Endodermal cell (in vitro differentiated cells): ENCODE data around the gene C9orf40. TPM values are rescaled to one million over a fixed set of nuclear protein-coding genes. Genes with fewer than 3 reads are reported as not detected.
A peak's percentile ranks its signal among the peaks of the same experiment; 100 is the strongest.

ENCODE experiments used
- DNase-seq: peaks from one replicate; pipeline ENCODE4 v3.0.0-alpha.2; 2017
- H3K27ac ChIP-seq: 2 replicates; pipeline ENCODE4 v1.5.1; 2013; ENCODE audit warnings: mild to moderate bottlenecking, low read depth, low read length, moderate library complexity
- H3K27me3 ChIP-seq: 2 replicates; pipeline ENCODE4 v1.6.1; 2013; ENCODE audit warnings: mild to moderate bottlenecking, low read length, moderate library complexity; ENCODE audit not compliant: insufficient read depth, control insufficient read depth, poor library complexity, severe bottlenecking
- H3K36me3 ChIP-seq: 2 replicates; pipeline ENCODE4 v1.7.0; 2013; ENCODE audit warnings: mild to moderate bottlenecking, low read length, moderate library complexity; ENCODE audit not compliant: control insufficient read depth, insufficient read depth
- H3K4me1 ChIP-seq: one replicate; pipeline ENCODE4 v1.7.0; 2013; ENCODE audit warnings: low read length; ENCODE audit not compliant: control insufficient read depth, insufficient read depth
- H3K4me3 ChIP-seq: 2 replicates; pipeline ENCODE4 v1.5.1; 2013; ENCODE audit warnings: mild to moderate bottlenecking, low read length, moderate library complexity
- H3K9ac ChIP-seq: 2 replicates; pipeline ENCODE4 v1.6.1; 2013; ENCODE audit warnings: mild to moderate bottlenecking, low read length, moderate library complexity; ENCODE audit not compliant: poor library complexity, severe bottlenecking; ENCODE audit errors: extremely low read depth
- H3K9me3 ChIP-seq: 2 replicates; pipeline ENCODE4 v1.6.1; 2013; ENCODE audit warnings: mild to moderate bottlenecking, low read length, moderate library complexity; ENCODE audit not compliant: control insufficient read depth
- H3K27ac Mint-ChIP-seq: 2 replicates; pipeline ENCODE4 v1.8.0; 2020; ENCODE audit warnings: mixed read lengths
- H3K27me3 Mint-ChIP-seq: 2 replicates; pipeline ENCODE4 v1.8.0; 2021; ENCODE audit warnings: mild to moderate bottlenecking, mixed read lengths; ENCODE audit not compliant: insufficient read depth
- H3K36me3 Mint-ChIP-seq: 2 replicates; pipeline ENCODE4 v1.8.0; 2020; ENCODE audit warnings: low read depth, mixed read lengths
- H3K4me1 Mint-ChIP-seq: 2 replicates; pipeline ENCODE4 v1.8.0; 2020; ENCODE audit warnings: mixed read lengths
- H3K4me3 Mint-ChIP-seq: 2 replicates; pipeline ENCODE4 v1.8.0; 2020; ENCODE audit warnings: mild to moderate bottlenecking, moderate library complexity, mixed read lengths
- H3K9me3 Mint-ChIP-seq: 2 replicates; pipeline ENCODE4 v1.8.0; 2020; ENCODE audit warnings: mild to moderate bottlenecking, mixed read lengths
- CTCF ChIP-seq: fragments of 200-600 bp; sonication (generic); conservative IDR thresholded peaks from 2 replicates; pipeline ENCODE4 v1.5.0; 2021; ENCODE audit warnings: antibody characterized with exemption, mild to moderate bottlenecking
- WGBS, 2 experiments: methylation state at CpG; one replicate each; pipeline versions ENCODE4 v1.1.5 to v1.1.7; 2013; ENCODE audit warnings: missing lambda C conversion rate in 2 of 2, mixed read lengths in 1 of 2; ENCODE audit not compliant: insufficient coverage in 1 of 2, insufficient read length in 1 of 2; 5-methylcytosine and 5-hydroxymethylcytosine counted together
- total RNA-seq, 2 donors: library from RNA; stranded (reverse); fragmentation: NEBNext Ultra II Directional in 1 of 2; extraction: Animal tissue kit (Norgen Biotek cat#: 25700) in 1 of 2; gene quantifications; 2 replicates in 1 of 2; 3 replicates in 1 of 2; pipeline ENCODE4 v1.2.1, GENCODE V29; 2021

The C9orf40 gene
- total RNA-seq, 2 donors from 2014 or later = 17.6 to 25.2 TPM

- Histone ChIP-seq H3K36me3 (no peaks in the 10 kb centered on the region), H3K27me3 (no peaks in the 10 kb centered on the region), H3K4me3 (peak overlapping the region; percentile 94), H3K9me3 (no peaks in the 10 kb centered on the region), H3K9ac (peak overlapping the region; percentile 58), H3K27ac (no peak overlapping the region), H3K4me1 (no peaks in the 10 kb centered on the region)
- Mint-ChIP-seq H3K27me3 (no peaks in the 10 kb centered on the region), H3K9me3 (no peaks in the 10 kb centered on the region), H3K36me3 (peaks cover 12% of the 10 kb centered on the region), H3K27ac (peak overlapping the region; percentile 96), H3K4me1 (peaks cover 15% of the 10 kb centered on the region), H3K4me3 (peak overlapping the region; percentile 88)
- DNase-seq = peak; percentile 78
- TF ChIP-seq CTCF = no peak
- WGBS, 2 experiments = 1% methylated on average over 16 to 30 of the region's 30 CpGs
Measured at GRCh38 chr9:74951725-74952151, 974 bp downstream of the C9orf40 start.

- H3K27me3 Mint-ChIP-seq = no peaks in the 10 kb centered on the region
- no peaks in the 10 kb centered on the region for H3K36me3 ChIP-seq
- H3K27me3 ChIP-seq = no peaks in the 10 kb centered on the region
- peak; percentile 46 for DNase-seq
- peak overlapping the region; percentile 94 for H3K4me3 ChIP-seq
- TF ChIP-seq CTCF = no peak
- peak overlapping the region; percentile 96 for H3K27ac Mint-ChIP-seq
- 77 to 79% methylated on average over 19 to 21 of the region's 21 CpGs for WGBS, 2 experiments
- peaks cover 15% of the 10 kb centered on the region for H3K4me1 Mint-ChIP-seq
- peak overlapping the region; percentile 58 for H3K9ac ChIP-seq
- H3K4me1 ChIP-seq = no peaks in the 10 kb centered on the region
- peaks cover 12% of the 10 kb centered on the region for H3K36me3 Mint-ChIP-seq
- peak overlapping the region; percentile 88 for H3K4me3 Mint-ChIP-seq
- H3K9me3 Mint-ChIP-seq = no peaks in the 10 kb centered on the region
- H3K27ac ChIP-seq = no peak overlapping the region
- H3K9me3 ChIP-seq = no peaks in the 10 kb centered on the region
Measured at GRCh38 chr9:74951107-74951720, 1.5 kb downstream of the C9orf40 start.

GRCh38 chr9:74949859-74950855 is 2.6 kb downstream of the C9orf40 start:
- H3K4me1 Mint-ChIP-seq = peaks cover 15% of the 10 kb centered on the region
- DNase-seq = no peak
- no peaks in the 10 kb centered on the region for H3K27me3 ChIP-seq
- no peaks in the 10 kb centered on the region for H3K9me3 Mint-ChIP-seq
- H3K4me3 Mint-ChIP-seq = no peak overlapping the region
- peaks cover 12% of the 10 kb centered on the region for H3K36me3 Mint-ChIP-seq
- no peaks in the 10 kb centered on the region for H3K4me1 ChIP-seq
- H3K4me3 ChIP-seq = no peak overlapping the region
- H3K27ac Mint-ChIP-seq = no peak overlapping the region
- WGBS, 2 experiments = 91 to 97% methylated on average over 5 to 9 of the region's 10 CpGs
- H3K9me3 ChIP-seq = no peaks in the 10 kb centered on the region
- TF ChIP-seq CTCF = no peak
- no peaks in the 10 kb centered on the region for H3K36me3 ChIP-seq
- H3K27ac ChIP-seq = no peak overlapping the region
- H3K27me3 Mint-ChIP-seq = no peaks in the 10 kb centered on the region
- no peak overlapping the region for H3K9ac ChIP-seq
